HepG2 (cell line): Measurements from ENCODE around the gene SLIT3.

ENCODE experiments used
- CTCF ChIP-seq: sonication (generic); formaldehyde crosslinking; IDR thresholded peaks from 2 replicates; pipeline ENCODE4 v1.5.0; 2020; ENCODE audit warnings: mild to moderate bottlenecking, missing genetic modification reagents, moderate library complexity
- HNRNPK ChIP-seq: fragments of 200-400 bp; formaldehyde crosslinking; IDR thresholded peaks from 2 replicates; pipeline ENCODE4 v1.6.1; 2018; ENCODE audit warnings: low read length, low read depth, moderate library complexity, mild to moderate bottlenecking; ENCODE audit not compliant: poor library complexity, severe bottlenecking
- MIXL1 ChIP-seq: IDR thresholded peaks from 2 replicates; pipeline ENCODE4 v1.6.1; 2016
- NCOA2 ChIP-seq: sonication (generic); formaldehyde crosslinking; IDR thresholded peaks from 2 replicates; pipeline ENCODE4 v1.8.0; 2022; ENCODE audit warnings: inconsistent platforms
- ZNF264 ChIP-seq: sonication (generic); formaldehyde crosslinking; IDR thresholded peaks from 2 replicates; pipeline ENCODE4 v1.4.0; 2020; ENCODE audit warnings: missing genetic modification reagents

- TF ChIP-seq HNRNPK (no peak), CTCF (CRISPR knock-in tag) (no peak), MIXL1 (CRISPR knock-in tag) (no peak), NCOA2 (CRISPR knock-in tag) (no peak), ZNF264 (CRISPR knock-in tag) (no peak)
These were observed 27.5 kb downstream of the SLIT3 start for GRCh38 chr5:169273451-169273850.
